Subcutaneous abdominal adipose tissue (tissue), 5 donors: ENCODE measurements around the gene RNASE4.
"Not testable (repeated sequence)": the region's sequence is repeated elsewhere in the genome, so short reads cannot be mapped to it uniquely, and the experiment has no call there.

Experiments
- H3K27ac ChIP-seq: one replicate; pipeline ENCODE4 v1.7.0; 2013; ENCODE audit warnings: low read depth, mild to moderate bottlenecking, inconsistent platforms, low read length, moderate library complexity
- H3K27me3 ChIP-seq, 5 donors: one replicate each; pipeline ENCODE4 v1.7.0; 2013; ENCODE audit warnings: low read length in 5 of 5, inconsistent platforms in 1 of 5; ENCODE audit not compliant: control insufficient read depth in 5 of 5, insufficient read depth in 4 of 5
- H3K36me3 ChIP-seq, 5 donors: one replicate each; pipeline ENCODE4 v1.7.0; 2013; ENCODE audit warnings: low read length in 5 of 5; ENCODE audit not compliant: control insufficient read depth in 5 of 5, insufficient read depth in 5 of 5
- H3K4me1 ChIP-seq, 5 donors: one replicate each; pipeline ENCODE4 v1.7.0; 2013; ENCODE audit warnings: low read length in 5 of 5, mild to moderate bottlenecking in 3 of 5, moderate library complexity in 1 of 5; ENCODE audit not compliant: control insufficient read depth in 5 of 5, insufficient read depth in 5 of 5
- H3K4me3 ChIP-seq, 5 donors: one replicate each; pipeline ENCODE4 v1.7.0; 2013; ENCODE audit warnings: low read length in 5 of 5, low read depth in 1 of 5
- H3K9ac ChIP-seq, 5 donors: one replicate each; pipeline ENCODE4 v1.7.0; 2013; ENCODE audit warnings: low read length in 5 of 5, mild to moderate bottlenecking in 4 of 5, moderate library complexity in 3 of 5
- H3K9me3 ChIP-seq, 5 donors: one replicate each; pipeline ENCODE4 v1.7.0; 2013; ENCODE audit warnings: low read length in 5 of 5; ENCODE audit not compliant: control insufficient read depth in 5 of 5
- donor health status: healthy.
- donor health status: healthy.
- donor health status: healthy.
- donor health status: healthy.
- donor health status: healthy.

Gene RNASE4

GRCh38 chr14:20683891-20684661 is at the start of gene RNASE4:
Gene RNASE4 (plus strand): TSS chr14:20684560. CDS start chr14:20699372, 14,812 bp downstream.
- H3K9me3 ChIP-seq = no peaks in the 10 kb centered on the region
- peak within 1 kb of the TSS; percentile 89 to 100 (median 98) for H3K9ac ChIP-seq
- H3K27ac ChIP-seq = peak within 1 kb of the TSS; percentile 99
- H3K36me3 ChIP-seq = peaks cover 0 to 4% (median 0%) of the 10 kb centered on the region in 5 donors
- peak within 1 kb of the TSS; percentile 83 to 96 (median 93) for H3K4me3 ChIP-seq
- peaks cover 0 to 58% (median 53%) of the 10 kb centered on the region in 5 donors for H3K4me1 ChIP-seq
- H3K27me3 ChIP-seq = no peaks in the 10 kb centered on the region

GRCh38 chr14:20641591-20641990 is 42.8 kb upstream of the RNASE4 start, which contains the start of gene OR6S1:
Gene OR6S1 (minus strand): TSS chr14:20641691. CDS start chr14:20641691, 0 bp downstream.
- Histone ChIP-seq H3K4me3 (no peak within 1 kb of the TSS), H3K36me3 (no peaks in the 10 kb centered on the region), H3K9ac (no peak within 1 kb of the TSS), H3K4me1 (no peaks in the 10 kb centered on the region), H3K27ac (no peak within 1 kb of the TSS), H3K27me3 (peaks cover 4 to 20% (median 12%) of the 10 kb centered on the region in 5 donors), H3K9me3 (no peaks in the 10 kb centered on the region)

GRCh38 chr14:20642182-20642581 is 42.2 kb upstream of the RNASE4 start:
- Histone ChIP-seq H3K4me1 (no peaks in the 10 kb centered on the region), H3K27ac (no peak overlapping the region), H3K27me3 (peaks cover 4 to 20% (median 12%) of the 10 kb centered on the region in 5 donors), H3K9ac (no peak overlapping the region), H3K4me3 (no peak overlapping the region), H3K36me3 (no peaks in the 10 kb centered on the region), H3K9me3 (no peaks in the 10 kb centered on the region)

GRCh38 chr14:20642755-20643154 is 41.6 kb upstream of the RNASE4 start:
- H3K27ac ChIP-seq, H3K9me3 ChIP-seq, H3K4me3 ChIP-seq, H3K4me1 ChIP-seq, H3K9ac ChIP-seq, H3K36me3 ChIP-seq: not testable (repeated sequence)
- peaks cover 4 to 20% (median 12%) of the 10 kb centered on the region in 5 donors for H3K27me3 ChIP-seq

GRCh38 chr14:20644520-20644919 is 39.8 kb upstream of the RNASE4 start:
- Histone ChIP-seq H3K27ac (no peak overlapping the region), H3K9me3 (no peaks in the 10 kb centered on the region), H3K27me3 (peaks cover 4 to 20% (median 12%) of the 10 kb centered on the region in 5 donors), H3K4me3 (no peak overlapping the region), H3K9ac (no peak overlapping the region), H3K36me3 (no peaks in the 10 kb centered on the region), H3K4me1 (no peaks in the 10 kb centered on the region)

GRCh38 chr14:20645481-20645880 is 38.9 kb upstream of the RNASE4 start:
- H3K36me3 ChIP-seq = no peaks in the 10 kb centered on the region

GRCh38 chr14:20652996-20653975 is 31.1 kb upstream of the RNASE4 start:
- peaks cover 16 to 53% (median 41%) of the 10 kb centered on the region in 5 donors for H3K27me3 ChIP-seq
- H3K36me3 ChIP-seq = no peaks in the 10 kb centered on the region
- H3K27ac ChIP-seq = no peak overlapping the region
- H3K9ac ChIP-seq = no peak overlapping the region
- H3K9me3 ChIP-seq = no peaks in the 10 kb centered on the region
- H3K4me3 ChIP-seq = peak overlapping the region in 3 of 5 donors; percentile 16 to 44 (median 22)
- peaks cover 0 to 7% (median 3%) of the 10 kb centered on the region in 5 donors for H3K4me1 ChIP-seq

More at GRCh38 chr14:20645481-20645880, 38.9 kb upstream of the RNASE4 start:
- Histone ChIP-seq H3K4me3 (no peak overlapping the region), H3K27me3 (peaks cover 4 to 20% (median 12%) of the 10 kb centered on the region in 5 donors), H3K9me3 (no peaks in the 10 kb centered on the region), H3K9ac (no peak overlapping the region), H3K27ac (no peak overlapping the region), H3K4me1 (no peaks in the 10 kb centered on the region)

GRCh38 chr14:20655851-20656250 is 28.5 kb upstream of the RNASE4 start:
- no peaks in the 10 kb centered on the region for H3K9me3 ChIP-seq
- no peak overlapping the region for H3K4me3 ChIP-seq
- peaks cover 0 to 7% (median 3%) of the 10 kb centered on the region in 5 donors for H3K4me1 ChIP-seq
- no peak overlapping the region for H3K9ac ChIP-seq
- peaks cover 22 to 74% (median 51%) of the 10 kb centered on the region in 5 donors for H3K27me3 ChIP-seq
- H3K27ac ChIP-seq = no peak overlapping the region
- no peaks in the 10 kb centered on the region for H3K36me3 ChIP-seq

GRCh38 chr14:20656274-20656673 is 28.1 kb upstream of the RNASE4 start:
- Histone ChIP-seq H3K4me3 (no peak overlapping the region), H3K27ac (no peak overlapping the region), H3K36me3 (no peaks in the 10 kb centered on the region), H3K27me3 (peaks cover 22 to 73% (median 51%) of the 10 kb centered on the region in 5 donors), H3K4me1 (peaks cover 0 to 7% (median 3%) of the 10 kb centered on the region in 5 donors), H3K9me3 (no peaks in the 10 kb centered on the region), H3K9ac (no peak overlapping the region)
